CD1c-positive myeloid dendritic cell (primary cell): Measurements from ENCODE around the gene CDH4.

Experiments
- DNase-seq: peaks from one replicate; pipeline ENCODE4 v3.0.0-alpha.2; 2016; ENCODE audit errors: extremely low spot score

Gene CDH4

DNA sequence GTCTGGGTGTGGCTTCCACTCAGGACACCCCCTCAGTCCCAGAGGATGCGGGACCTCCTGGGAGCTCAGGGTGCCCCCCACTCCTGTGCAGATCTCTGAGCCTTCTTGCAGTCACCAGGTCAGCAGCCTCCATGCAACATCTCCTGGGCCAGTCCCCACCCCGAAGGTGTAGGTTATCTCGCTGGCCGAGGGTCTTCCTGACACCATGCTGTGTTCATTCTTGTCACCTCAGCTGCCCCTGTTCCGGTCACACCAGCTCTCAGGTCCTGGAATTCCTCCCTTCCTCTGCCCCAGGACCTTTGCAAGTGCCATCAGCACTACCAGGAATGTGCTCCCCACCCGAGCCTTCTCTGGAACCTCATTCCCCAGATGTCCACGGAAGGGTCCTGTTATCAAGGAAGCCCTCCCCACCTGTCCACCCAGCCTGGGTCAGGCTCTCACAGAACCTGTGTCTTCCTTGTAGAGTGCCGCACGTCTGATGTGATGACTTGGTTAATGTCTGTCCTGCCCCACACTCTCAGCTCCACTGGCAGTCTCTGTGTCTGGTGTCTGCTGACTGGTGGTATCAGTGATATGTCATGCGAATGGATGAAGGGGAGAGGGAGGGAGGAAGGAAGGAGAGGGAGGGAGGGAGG lies 484.1 kb downstream of the CDH4 start:
- no peak for DNase-seq

DNA sequence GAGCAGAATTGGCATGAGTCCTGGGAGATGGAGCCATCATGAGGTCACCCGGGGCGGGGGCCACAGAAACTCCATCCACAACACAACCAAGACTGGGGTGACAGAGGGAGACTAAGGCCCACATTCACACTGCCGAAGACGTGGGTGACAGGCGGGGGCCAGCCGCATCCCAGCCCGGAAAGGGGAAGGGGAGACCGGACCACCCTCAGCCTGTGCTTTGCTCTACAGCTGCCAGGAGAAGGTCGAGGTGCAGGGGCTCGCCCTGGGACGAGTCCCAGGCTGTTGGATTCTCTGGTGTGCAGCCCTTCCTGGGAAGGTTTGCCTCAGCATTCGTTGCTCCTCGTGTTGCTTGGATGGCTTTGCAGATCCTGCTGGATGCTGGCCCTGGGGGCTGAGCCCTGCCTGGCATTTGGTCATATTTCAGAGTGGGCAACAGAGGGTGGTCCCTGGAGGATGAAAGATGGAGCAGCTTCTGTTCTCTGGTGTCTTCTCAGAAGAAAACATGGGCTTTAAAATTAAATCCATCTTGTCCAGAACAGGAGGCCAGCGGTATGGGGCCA lies 484.8 kb downstream of the CDH4 start:
- no peak for DNase-seq

- DNase-seq, result no peak
These were observed 485.3 kb downstream of the CDH4 start for GRCh38 chr20:61737346-61737745.

- no peak for DNase-seq
These were observed 485.9 kb downstream of the CDH4 start for GRCh38 chr20:61737812-61738443.

- no peak for DNase-seq
These were observed 486.6 kb downstream of the CDH4 start for GRCh38 chr20:61738601-61739069.

DNA sequence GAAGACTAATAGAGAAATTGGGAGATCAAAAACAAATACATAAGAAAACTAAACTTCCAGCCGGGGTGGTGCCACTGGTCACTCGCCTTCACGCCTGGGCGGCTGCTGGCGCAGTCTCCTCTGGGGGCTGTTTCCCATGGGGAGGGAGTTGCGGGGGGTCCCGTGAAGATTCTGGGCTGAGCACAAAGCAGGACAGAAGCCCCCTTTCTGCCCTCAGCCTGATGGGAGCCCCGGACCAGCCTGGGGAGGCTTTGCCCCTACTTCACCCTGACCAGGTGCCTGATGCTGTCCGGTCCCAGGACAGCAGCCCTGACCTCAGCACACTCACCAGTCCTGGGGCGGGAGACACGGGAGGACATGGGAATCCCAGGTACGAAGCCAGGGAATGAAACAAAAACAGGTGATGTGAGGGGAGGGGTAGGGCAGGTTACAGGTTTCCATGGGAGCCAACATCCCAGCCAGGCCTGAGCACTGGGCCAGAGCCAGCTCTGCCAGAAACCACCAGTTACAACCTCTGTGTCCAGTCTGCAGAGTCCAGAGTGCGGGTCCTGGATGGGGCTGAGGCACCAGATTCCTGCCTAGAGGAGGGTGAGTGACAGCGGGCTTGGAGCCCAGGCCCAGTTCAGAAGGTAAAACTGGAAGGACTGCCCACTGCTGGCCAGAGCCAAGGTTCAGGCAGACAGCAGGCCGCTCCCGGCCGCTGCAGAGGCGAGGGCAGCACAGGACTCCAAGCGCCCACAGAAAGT lies 487.2 kb downstream of the CDH4 start:
- DNase-seq, result no peak

GRCh38 chr20:61739832-61740118 lies 487.7 kb downstream of the CDH4 start:
- no peak for DNase-seq

GRCh38 chr20:61742097-61742825 lies 490.2 kb downstream of the CDH4 start:
- DNase-seq, result no peak

GRCh38 chr20:61743606-61744005 lies 491.5 kb downstream of the CDH4 start:
- no peak for DNase-seq

GRCh38 chr20:61744691-61745396 lies 492.8 kb downstream of the CDH4 start:
- DNase-seq, result no peak

DNA sequence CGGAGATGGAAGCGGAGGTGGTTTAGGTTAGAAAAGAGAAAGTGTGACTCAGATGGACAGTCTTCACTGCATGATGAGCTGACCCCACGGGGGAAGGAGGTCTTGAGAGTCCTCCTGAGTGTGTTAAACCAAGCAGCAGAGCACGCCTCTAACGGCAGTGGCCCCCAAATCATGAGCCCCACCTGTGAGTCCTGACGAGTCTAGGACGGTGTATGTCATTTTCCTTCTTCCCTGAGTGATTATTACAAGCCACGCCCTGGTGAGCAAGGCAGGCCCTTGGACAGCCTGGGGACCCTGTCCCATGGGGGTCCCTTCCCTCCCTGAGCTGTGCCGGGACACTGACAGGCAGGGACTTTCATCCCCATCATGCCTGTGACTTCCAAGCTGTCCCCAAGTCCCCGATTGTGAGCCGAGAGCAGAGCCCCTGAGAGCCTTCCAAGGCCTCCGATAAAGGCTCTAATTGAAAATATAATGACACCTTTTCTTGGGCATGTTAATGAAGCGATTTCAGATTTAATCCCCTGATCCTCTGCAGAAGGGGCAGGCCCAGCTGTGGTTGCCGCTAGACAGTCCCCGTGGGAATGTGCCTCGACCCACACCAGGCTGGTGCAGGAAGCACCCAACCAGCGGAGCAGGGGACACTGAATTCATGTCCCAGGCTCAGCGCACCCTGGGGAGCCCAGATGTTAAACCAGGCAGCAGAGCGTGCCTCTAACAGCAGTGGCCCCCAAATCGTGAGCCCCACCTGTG lies 493.5 kb downstream of the CDH4 start:
- DNase-seq, result no peak

- no peak for DNase-seq
These were observed 494.1 kb downstream of the CDH4 start for GRCh38 chr20:61746147-61746646.

GRCh38 chr20:61746781-61747180 lies 494.7 kb downstream of the CDH4 start:
- DNase-seq, result no peak

- DNase-seq, result no peak
These were observed 496.3 kb downstream of the CDH4 start for GRCh38 chr20:61748376-61748775.

GRCh38 chr20:61749406-61750075 lies 497.5 kb downstream of the CDH4 start:
- no peak for DNase-seq

DNA sequence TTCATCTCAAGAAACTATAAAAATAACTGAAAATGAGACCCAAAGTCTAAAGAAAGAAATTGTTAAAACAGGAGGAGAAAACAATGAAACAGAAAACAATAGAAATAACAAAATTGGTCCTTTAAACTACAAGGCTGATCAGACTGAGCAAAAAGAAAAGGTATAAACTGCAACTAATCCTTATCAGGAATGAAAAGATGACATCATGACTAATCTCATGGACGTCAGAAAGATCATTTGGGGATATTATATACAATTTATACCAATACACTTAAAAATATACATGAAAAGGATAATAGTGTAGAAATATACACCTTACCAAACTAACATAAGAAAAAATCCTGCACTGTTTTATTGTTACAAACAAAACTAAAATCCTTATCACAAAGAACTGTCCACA lies 498.0 kb downstream of the CDH4 start:
- no peak for DNase-seq

- no peak for DNase-seq
These were observed 500.5 kb downstream of the CDH4 start for GRCh38 chr20:61752576-61752975.

DNA sequence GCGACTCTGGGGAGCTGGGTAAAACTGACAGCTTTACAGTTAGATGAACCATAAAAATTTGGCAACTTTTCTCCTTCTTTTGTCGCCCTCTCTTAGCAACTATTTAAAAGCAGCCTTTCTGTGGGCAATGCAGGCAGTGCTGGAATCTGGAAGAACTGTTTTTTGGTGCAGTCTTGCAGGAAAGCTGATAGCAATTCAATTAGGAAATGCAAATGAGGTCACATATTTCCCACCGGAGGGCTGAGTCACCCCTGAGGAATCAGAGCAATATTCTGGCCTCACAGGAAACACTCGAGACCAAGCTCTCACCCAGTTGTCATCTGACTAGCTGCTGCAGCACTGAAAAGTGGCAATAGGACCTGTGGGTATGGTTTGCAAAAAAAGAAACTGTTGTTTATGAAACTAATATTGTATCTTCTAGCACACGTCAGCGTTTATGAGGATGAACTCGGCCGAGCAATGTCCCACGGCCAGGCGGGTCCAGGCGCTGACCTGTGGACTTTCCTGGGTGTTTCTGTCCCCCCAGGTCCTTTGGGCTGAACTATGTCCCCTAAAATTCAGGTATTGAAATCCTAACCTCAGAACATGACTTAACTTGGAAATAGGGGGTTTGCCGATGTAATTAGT lies 501.4 kb downstream of the CDH4 start:
- no peak for DNase-seq
